AG08396 (cell line): ENCODE data around the gene KRT1.

Experiments
- DNase-seq: peaks from one replicate; pipeline ENCODE4 v3.0.0; 2012; ENCODE audit warnings: low spot score, mixed read lengths

KRT1 gene

DNA sequence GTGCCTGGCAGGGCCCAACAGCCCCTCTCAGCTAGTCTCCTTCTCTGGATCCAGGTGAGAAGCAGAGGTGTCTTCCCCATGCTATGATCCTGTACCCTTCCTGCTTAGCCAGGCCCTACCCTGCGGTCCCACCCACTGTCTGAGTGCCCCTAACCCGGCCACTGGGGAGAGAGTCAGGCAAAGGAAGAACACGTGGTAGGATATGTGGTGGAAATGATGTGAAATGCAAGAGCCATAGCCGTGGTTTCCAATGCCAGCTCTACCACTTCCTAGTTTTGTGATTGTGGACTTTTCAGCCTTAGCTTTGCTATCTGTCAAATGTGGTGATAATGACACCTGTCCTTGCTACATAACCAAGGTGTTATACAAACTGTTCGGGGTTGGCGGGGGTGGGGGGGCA, 44.0 kb downstream of the KRT1 start:
- DNase-seq, result no peak

DNA sequence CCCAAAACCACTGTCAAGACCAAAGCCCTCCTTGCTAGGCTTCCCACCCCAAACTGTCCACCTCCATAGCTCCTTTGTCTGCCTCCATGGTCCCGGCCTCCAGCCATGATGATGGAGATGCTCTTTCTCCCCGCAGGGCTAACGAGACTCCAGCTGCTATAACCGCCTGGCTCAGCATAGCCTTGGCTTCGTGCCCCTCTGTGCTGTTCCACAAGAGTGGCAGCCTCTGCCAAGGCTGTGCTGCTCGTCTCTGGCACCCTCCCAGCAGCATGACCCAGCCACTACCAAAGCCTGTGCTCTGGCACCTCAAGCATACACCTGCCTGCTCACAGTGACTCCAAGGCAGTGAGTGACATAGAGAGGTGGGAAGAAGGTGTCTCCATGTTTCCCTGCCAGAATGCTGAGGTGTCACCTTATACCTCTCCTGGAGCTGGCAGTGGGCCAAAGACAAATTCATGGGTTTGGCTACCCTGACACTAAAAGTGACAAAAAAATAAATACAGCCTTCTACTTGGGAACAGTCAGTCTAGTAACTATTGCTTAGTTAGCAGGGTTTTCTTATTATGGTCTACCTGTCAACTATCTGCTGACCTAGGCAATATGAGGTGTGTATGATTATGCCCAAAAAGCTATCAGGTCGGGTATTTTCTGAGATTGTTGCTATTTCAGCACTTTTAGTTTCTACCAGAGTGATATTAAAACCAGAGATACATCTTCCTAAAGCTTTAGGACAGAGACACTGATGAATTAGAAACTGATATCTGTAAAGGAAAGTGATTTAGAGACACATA, 45.7 kb downstream of the KRT1 start:
- no peak for DNase-seq

DNA sequence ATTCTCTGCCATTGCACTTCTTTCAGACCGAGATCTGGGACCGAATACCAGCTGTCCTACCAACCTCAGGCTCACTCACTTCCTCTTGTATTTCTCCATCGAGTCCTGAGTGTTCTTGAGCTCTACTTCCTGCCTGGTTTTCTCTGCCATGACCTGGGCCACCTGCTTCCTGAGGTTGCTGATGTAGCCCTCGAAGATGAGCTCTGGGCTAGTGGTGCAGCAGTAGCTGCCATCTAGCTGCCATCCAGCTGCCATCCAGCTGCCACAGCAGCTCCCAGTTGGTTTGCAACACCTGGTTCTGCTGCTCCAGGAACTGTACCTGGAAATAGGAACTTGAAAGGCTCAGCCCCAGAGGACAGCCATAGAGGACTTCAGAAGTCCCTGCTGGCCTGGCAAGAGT, 46.8 kb downstream of the KRT1 start:
- DNase-seq, result no peak

DNA sequence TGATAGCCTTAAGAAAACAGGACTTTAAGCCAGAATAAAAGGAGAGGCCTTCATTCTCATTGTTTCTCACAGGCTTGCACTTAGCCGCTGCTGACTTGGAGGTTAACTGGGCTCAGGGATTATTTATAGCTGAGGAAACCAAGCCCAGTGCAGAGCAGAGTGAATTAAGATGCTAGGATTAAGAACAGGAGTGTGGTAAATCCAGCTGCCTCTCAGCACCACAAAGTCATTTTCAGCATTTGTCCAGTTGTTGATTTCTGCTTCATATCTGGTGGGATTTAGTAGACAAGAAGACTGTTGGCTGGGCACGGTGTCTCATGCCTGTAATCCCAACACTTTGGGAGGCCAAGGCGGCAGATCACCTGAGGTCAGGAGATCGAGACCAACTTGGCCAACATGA, 47.6 kb downstream of the KRT1 start:
- DNase-seq, result no peak

DNA sequence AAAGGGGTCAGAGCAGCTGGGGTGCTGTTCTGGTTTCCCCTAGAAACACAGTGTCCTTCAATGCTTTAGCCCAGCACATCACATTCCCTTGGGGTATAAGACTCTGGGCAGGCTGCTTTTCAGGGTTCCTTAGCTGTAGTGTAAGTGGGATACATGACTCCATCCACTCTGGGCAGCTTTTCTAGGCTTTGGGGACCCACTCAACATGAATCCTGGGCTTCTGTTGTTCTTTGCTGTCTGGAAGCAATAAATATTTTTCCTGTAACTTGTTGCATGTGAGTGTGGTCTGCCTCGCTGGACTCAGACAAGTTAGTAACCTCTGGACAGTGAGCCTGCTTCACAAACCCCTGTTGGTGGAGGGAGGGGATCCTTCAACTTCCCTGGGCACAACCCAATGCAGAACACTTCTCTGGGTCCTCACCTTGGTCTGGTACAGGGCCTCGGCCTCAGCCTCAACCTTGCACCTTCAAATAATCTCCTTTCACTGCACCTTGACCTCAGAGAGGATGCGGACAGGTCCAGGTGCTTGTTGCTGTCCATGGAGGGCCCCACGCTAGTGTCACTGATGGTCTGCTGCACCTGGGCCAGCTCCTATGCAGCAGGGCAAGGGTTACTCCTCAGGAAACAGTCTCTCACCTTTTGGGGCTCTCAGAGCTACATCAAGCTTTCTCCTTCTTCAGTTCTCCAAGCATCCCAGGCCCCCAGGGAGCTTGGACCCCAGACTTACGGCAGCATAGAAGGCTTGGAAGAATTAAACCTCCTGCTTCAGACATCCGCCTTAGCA, 48.3 kb downstream of the KRT1 start:
- no peak for DNase-seq

DNA sequence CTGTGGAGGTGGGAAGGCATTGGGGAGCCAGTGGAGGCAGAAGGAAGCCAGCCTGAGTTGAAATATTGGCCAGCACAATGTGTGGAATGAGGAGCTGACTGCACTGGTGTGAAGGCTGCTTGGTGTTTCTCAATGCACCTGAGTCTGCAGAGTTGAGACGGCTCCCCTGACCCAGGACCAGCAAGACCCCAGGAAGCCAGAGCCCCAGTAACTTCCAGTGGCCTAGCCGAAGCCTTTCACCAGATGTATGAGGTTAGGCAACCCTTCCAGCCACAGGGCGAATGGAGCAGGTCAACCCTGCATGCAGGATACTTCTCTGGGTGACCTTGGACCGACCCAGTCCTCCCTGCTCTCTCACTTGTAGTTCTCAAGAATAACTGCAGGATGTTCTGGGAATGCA, 48.9 kb downstream of the KRT1 start:
- no peak for DNase-seq

DNA sequence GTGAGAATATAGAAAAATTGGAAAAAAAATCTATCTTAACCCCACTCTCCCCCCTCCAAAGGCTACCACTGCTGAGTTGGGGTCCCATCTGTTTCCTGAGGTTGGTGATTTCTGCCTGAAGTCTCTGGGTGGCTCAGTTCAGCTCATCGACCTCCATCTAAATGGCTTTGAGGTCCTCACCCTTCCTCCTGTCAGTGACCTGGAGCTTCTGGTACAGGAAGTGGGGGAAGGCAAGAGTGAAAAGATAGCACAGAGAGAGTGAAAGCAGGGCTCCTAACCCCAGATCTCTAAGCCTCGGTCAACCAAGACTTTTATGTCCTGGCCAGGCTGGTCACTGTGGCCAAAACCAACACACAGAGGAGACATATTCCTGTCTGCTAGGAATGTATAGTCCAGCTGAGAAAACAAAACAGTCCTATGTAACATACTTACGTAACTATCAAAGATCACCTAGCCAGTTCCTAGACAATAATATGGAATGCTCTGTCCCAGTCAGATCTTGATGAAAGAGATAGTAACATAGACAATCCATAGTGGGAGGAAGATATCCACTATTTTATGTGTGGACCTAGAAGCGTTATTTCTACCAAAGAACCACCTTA, 49.5 kb downstream of the KRT1 start:
- DNase-seq, result no peak

DNA sequence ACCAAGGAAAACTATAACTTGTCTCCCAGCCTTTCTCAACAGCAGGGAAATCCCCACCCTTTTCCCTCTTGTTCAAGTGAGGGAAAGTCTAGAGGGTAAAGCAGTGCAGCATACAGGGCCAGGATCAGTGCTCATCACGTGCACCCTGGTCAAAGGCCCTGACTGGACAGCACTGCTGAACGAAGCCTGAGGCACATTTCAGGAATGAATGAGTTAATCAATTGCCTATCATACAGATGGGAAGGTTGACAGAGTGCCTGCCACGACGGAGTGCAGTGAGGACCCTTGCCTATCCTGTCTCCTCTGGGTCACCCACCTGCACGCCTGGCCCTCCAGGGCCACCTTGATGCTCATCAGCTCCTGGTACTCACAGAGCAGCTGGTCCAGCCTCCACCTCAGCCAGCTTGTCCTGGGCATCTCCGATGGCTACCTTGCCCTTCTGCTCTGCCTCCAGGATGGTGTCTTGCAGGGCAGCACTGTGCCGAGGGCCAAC, 50.2 kb downstream of the KRT1 start:
- no peak for DNase-seq

DNA sequence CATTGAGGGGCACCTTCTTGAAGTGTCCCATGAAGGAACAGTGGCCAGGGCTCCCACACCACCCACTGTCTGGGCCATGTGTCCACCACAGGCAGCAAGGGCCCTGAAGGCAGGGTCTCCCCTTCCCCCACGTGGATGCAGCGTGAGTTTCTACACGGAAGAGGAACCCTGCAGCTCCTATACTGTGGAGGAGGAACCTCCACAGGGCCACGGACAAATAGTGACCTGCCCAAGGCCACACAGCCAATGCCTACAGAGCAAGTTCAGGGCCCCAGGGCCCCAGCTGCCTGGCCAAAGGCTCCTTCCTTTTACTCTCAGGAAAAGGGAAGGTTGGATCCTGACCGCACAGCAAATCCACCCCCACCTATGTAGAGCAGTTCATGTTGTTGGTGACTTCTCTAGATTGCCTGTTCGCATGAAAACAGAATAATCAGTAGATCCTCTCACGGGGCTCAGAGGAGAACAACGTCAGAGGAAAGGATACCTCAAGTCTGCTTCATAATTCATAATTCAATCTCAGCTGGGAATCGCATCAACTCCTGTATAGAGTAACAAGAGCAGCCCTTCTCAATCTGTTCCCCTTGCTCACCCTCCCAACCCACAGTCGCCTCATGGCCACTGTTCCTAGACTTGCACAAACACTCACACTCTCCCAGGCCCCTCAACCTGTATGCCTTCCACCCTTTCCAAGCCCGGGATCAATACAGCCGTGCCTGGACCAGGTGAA, 50.8 kb downstream of the KRT1 start:
- DNase-seq, result no peak

DNA sequence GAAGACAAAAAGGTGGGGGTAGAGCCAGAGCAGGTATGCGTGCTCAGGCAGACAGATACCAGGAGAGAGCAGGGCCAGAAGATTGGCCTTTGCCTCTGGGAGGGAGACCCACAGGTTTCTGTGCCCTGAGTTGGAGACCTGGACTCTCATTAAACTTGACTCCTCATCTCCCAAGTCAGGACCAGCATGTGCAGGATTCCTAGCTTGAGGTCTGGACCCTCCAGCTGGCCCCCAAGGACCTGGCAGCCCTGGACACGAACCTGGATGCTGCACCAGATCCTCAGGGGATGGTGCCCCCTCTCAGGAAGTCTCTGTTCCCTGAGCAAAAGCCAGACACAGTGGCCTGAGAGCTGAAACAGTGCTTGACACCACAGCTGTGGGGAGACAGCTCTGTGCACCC, 51.4 kb downstream of the KRT1 start:
- DNase-seq, result no peak

DNA sequence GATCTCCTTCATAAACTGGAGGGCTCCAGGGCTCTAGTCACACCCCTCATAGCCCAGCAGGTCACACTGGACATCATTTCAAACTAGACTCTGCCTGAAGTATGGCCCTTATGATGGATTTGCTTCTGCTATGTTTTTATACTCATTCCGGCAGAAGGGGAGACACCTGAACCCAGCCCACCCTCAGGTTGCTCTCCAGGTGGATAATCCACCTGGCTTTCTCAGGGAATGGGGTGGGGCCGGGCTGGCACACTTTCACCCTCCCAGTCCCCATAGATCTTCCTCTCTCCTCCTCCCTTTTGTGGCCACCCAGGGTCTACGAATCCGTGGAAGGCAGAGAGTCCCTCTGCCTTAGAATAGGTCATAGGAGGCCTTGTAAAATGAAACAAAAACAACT, 52.1 kb downstream of the KRT1 start:
- DNase-seq, result no peak

DNA sequence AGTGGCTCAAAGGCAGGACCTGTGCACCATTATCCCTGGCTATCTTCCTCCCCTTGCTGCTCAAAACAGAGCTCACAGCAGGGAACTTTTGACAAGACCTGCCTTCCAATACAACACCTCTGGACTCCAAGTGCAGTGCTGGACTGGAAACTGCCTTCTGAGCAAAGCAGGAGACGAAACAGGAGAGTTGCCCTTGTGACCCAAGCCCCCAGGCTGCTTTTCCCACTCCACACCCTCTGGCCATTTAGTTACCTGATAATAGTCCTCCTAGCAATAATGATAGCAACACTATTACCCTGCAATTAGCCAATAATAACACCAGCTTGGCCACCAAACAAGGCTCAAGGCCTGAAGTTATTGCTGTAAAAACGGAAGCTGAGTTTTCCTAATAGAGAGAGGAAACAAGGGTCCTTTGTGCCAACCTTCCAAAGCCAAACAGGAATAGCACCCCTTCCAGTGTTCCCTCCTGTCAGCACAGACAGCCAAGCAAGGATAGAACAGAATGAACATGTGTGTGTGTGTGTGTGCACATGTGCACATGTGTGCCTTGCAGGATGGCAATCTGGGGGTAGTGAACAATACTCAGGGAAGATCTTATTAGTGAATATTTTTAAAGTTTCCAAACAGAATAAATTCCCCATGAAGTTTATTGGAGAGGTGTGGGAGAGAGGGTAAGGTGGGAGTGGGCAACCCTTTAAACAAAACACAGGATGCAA, 52.7 kb downstream of the KRT1 start:
- no peak for DNase-seq
